Vagina (tissue), 2 donors: Measurements from ENCODE around the gene NUP93. TPM values are rescaled to one million over a fixed set of nuclear protein-coding genes. Genes with fewer than 3 reads are reported as not detected.
"Not testable (repeated sequence)": the region's sequence is repeated elsewhere in the genome, so short reads cannot be mapped to it uniquely, and the experiment has no call there.

Experiments
- DNase-seq, 2 donors: peaks; one replicate each; pipeline ENCODE4 v3.0.0-alpha.2; 2017; ENCODE audit errors: extremely low spot score in 2 of 2
- H3K27ac ChIP-seq: fragments of 200-600 bp; sonication (generic); one replicate; pipeline ENCODE4 v1.5.1; 2019
- H3K27me3 ChIP-seq: fragments of 200-600 bp; sonication (generic); one replicate; pipeline ENCODE4 v1.5.1; 2019
- H3K36me3 ChIP-seq, 2 donors: fragments of 200-600 bp; sonication (generic); one replicate each; pipeline ENCODE4 v1.5.1; 2017 to 2019
- H3K4me1 ChIP-seq: fragments of 200-600 bp; sonication (generic); one replicate; pipeline ENCODE4 v1.5.1; 2019
- H3K4me3 ChIP-seq, 2 donors: fragments of 200-600 bp; sonication (generic); 1 replicate in 1 of 2; 2 replicates in 1 of 2; pipeline ENCODE4 v1.5.1; 2016 to 2019
- H3K9me3 ChIP-seq: fragments of 200-600 bp; sonication (generic); one replicate; pipeline ENCODE4 v1.5.1; 2019
- POLR2A ChIP-seq, 2 donors: fragments of 450-650 bp; IDR thresholded peaks; one replicate each; pipeline ENCODE4 v1.6.1; 2017; ENCODE audit warnings: antibody characterized with exemption in 2 of 2, mild to moderate bottlenecking in 2 of 2, moderate library complexity in 2 of 2
- POLR2AphosphoS5 ChIP-seq, 2 donors: sonication (generic); formaldehyde crosslinking; IDR thresholded peaks; one replicate each; pipeline ENCODE4 v1.9.0; 2017; ENCODE audit warnings: antibody characterized with exemption in 2 of 2, mild to moderate bottlenecking in 2 of 2, low read depth in 1 of 2; ENCODE audit not compliant: insufficient read depth in 1 of 2
- intact Hi-C: fragments of 100-400 bp; cut with DNase I; formaldehyde crosslinking; loops from one replicate; pipeline ENCODE4 v1.15.1; 2023
- total RNA-seq: library from RNA; depleted of rRNA; stranded (reverse); fragments of >200 nt; gene quantifications from one replicate; pipeline ENCODE4 v1.2.3, GENCODE V29; 2016
- TF ChIP-seq, protein P1 (sequence below), 3 experiments: fragments of 450-650 bp in 2 of 3; fragments of 200-600 bp in 1 of 3; sonication (generic) in 1 of 3; IDR thresholded peaks; one replicate each; pipeline ENCODE4 v1.5.1; 2017 to 2019; ENCODE audit warnings: antibody characterized with exemption in 3 of 3, mild to moderate bottlenecking in 2 of 3, moderate library complexity in 2 of 3

NUP93 gene
- total RNA-seq, 1 donor from 2014 or later: 43.7 TPM

DNA sequence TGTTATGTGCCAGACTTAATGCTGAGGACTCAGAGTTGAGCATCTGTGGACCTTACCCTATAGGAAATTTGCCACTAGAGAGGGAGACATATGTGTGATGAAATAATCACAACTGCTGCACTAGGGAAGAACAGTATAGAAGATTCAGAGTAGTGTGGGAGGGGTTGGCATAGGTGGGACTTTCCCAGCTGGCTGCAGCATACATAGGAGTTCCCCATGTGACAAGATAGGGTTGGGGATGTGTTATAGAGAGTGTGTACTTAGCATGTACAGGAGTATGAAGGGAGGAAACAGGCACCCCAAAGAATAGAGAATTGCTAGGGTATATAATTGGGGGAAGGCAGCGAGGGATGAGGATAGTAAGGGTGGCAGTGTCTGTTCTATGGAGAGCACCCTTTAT, 2.9 kb downstream of the NUP93 start:
- Histone ChIP-seq H3K4me1 (peaks cover 19% of the 10 kb centered on the region), H3K27ac (no peak overlapping the region), H3K9me3 (no peaks in the 10 kb centered on the region), H3K27me3 (no peaks in the 10 kb centered on the region), H3K36me3 (no peaks in the 10 kb centered on the region), H3K4me3 (no peak overlapping the region)
- TF ChIP-seq, protein P1, sequence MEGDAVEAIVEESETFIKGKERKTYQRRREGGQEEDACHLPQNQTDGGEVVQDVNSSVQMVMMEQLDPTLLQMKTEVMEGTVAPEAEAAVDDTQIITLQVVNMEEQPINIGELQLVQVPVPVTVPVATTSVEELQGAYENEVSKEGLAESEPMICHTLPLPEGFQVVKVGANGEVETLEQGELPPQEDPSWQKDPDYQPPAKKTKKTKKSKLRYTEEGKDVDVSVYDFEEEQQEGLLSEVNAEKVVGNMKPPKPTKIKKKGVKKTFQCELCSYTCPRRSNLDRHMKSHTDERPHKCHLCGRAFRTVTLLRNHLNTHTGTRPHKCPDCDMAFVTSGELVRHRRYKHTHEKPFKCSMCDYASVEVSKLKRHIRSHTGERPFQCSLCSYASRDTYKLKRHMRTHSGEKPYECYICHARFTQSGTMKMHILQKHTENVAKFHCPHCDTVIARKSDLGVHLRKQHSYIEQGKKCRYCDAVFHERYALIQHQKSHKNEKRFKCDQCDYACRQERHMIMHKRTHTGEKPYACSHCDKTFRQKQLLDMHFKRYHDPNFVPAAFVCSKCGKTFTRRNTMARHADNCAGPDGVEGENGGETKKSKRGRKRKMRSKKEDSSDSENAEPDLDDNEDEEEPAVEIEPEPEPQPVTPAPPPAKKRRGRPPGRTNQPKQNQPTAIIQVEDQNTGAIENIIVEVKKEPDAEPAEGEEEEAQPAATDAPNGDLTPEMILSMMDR (IDR thresholded peaks at IDR 0.05): no peak
- TF ChIP-seq POLR2AphosphoS5 (IDR thresholded peaks at IDR 0.05; ENCODE audit: insufficient read depth in 1 of 2, low read depth in 1 of 2) (no peak), POLR2A (IDR thresholded peaks at IDR 0.05) (no peak)
- intact Hi-C loops: no loop called here
- no peak for DNase-seq

- Histone ChIP-seq H3K36me3 (no peaks in the 10 kb centered on the region), H3K9me3 (no peaks in the 10 kb centered on the region), H3K27ac (no peak overlapping the region), H3K4me3 (no peak overlapping the region), H3K4me1 (peaks cover 8% of the 10 kb centered on the region), H3K27me3 (no peaks in the 10 kb centered on the region)
- no peak for DNase-seq
- TF ChIP-seq POLR2A (IDR thresholded peaks at IDR 0.05) (no peak), POLR2AphosphoS5 (IDR thresholded peaks at IDR 0.05; ENCODE audit: insufficient read depth in 1 of 2, low read depth in 1 of 2) (no peak)
- TF ChIP-seq, protein P1 (IDR thresholded peaks at IDR 0.05): no peak
- intact Hi-C loops: no loop called here
Measured at GRCh38 chr16:56734429-56734828, 4.5 kb downstream of the NUP93 start.

DNA sequence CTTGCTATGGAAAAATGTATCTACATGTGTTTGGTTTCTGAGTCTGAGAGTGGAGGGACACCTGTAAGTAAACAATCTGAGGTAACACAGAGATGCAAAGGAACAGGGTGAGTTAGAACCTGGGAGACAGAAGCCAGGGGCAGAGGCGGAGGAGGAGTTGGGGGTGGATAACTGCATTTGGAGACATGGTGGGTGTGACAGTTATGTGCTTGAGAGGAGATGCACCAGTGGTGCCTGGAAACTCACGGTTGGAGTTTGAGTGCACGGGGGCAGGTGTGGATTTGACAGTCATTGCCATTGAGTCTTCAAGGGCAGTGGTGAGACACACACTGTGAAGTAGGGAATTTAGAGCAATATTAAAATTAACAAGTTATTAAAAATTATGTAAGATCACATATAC, 6.5 kb downstream of the NUP93 start:
- intact Hi-C loops: no loop called here
- H3K9me3 ChIP-seq: no peaks in the 10 kb centered on the region
- no peak overlapping the region for H3K4me3 ChIP-seq
- H3K27me3 ChIP-seq: no peaks in the 10 kb centered on the region
- TF ChIP-seq POLR2AphosphoS5 (IDR thresholded peaks at IDR 0.05; ENCODE audit: insufficient read depth in 1 of 2, low read depth in 1 of 2): no peak
- TF ChIP-seq, protein P1 (IDR thresholded peaks at IDR 0.05): no peak
- no peak for TF ChIP-seq POLR2A (IDR thresholded peaks at IDR 0.05)
- H3K4me1 ChIP-seq: no peaks in the 10 kb centered on the region
- no peaks in the 10 kb centered on the region for H3K36me3 ChIP-seq
- DNase-seq: no peak
- no peak overlapping the region for H3K27ac ChIP-seq

DNA sequence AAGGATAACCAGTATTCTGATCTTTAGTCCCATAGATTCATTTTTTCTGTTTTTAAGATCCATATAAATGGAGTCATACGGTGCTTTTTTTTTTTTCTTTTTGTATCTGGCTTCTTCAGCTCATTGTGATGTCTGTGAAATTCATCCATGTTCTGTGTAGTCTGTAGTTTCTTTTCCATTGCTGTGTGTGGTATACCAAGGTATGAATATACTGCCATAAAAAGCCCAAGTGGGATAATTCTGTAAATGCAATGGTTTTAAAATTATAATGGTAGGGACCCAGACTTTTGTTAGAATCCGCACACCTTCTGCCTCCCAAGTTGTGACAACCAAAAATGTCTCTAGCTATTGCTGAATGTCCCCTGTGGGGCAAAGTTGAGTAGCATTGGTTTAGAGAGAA, 7.6 kb downstream of the NUP93 start:
- no peaks in the 10 kb centered on the region for H3K9me3 ChIP-seq
- H3K4me3 ChIP-seq: no peak overlapping the region
- H3K36me3 ChIP-seq: no peaks in the 10 kb centered on the region
- no peak for DNase-seq
- no peaks in the 10 kb centered on the region for H3K27me3 ChIP-seq
- peaks cover 3% of the 10 kb centered on the region for H3K4me1 ChIP-seq
- no peak overlapping the region for H3K27ac ChIP-seq
- intact Hi-C loops: no loop called here
- TF ChIP-seq, protein P1 (IDR thresholded peaks at IDR 0.05): no peak
- TF ChIP-seq POLR2A (IDR thresholded peaks at IDR 0.05): no peak
- no peak for TF ChIP-seq POLR2AphosphoS5 (IDR thresholded peaks at IDR 0.05; ENCODE audit: insufficient read depth in 1 of 2, low read depth in 1 of 2)

DNA sequence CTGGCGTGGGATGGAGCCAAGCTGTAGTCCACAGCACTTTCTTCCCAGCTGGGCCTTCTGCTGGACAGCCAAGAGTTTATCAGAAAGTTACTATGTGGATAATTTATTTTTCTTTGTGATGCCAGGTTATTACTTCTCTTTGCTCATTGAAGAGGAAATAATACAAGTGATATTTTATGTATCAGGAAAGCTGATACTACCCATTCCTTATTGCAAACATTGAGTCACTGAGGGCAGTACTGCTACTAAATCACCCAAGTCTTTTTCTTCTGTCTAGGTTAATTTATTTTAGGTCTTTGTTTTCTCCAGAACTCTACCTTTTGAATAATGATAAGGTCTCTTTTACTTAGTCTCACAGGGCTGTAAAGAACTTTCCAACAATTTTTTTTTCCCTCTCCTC, 8.3 kb downstream of the NUP93 start:
- H3K4me3 ChIP-seq: no peak overlapping the region
- no peak for TF ChIP-seq POLR2A (IDR thresholded peaks at IDR 0.05)
- TF ChIP-seq POLR2AphosphoS5 (IDR thresholded peaks at IDR 0.05; ENCODE audit: insufficient read depth in 1 of 2, low read depth in 1 of 2): no peak
- TF ChIP-seq, protein P1 (IDR thresholded peaks at IDR 0.05): no peak
- no peaks in the 10 kb centered on the region for H3K36me3 ChIP-seq
- no peaks in the 10 kb centered on the region for H3K9me3 ChIP-seq
- no peak overlapping the region for H3K27ac ChIP-seq
- DNase-seq: no peak
- H3K4me1 ChIP-seq: peaks cover 9% of the 10 kb centered on the region
- intact Hi-C loops: no loop called here
- H3K27me3 ChIP-seq: no peaks in the 10 kb centered on the region

DNA sequence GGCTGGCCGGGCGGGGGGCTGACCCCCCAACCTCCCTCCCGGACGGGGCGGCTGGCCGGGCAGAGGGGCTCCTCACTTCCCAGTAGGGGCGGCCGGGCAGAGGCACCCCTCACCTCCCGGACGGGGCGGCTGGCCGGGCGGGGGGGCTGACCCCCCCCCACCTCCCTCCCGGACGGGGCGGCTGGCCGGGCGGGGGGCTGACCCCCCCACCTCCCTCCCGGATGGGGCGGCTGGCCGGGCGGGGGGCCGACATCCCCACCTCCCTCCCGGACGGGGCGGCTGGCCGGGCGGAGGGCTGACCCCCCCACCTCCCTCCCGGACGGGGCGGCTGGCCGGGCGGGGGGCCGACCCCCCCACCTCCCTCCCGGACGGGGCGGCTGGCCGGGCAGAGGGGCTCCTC, 9.4 kb downstream of the NUP93 start:
- H3K27ac ChIP-seq, H3K27me3 ChIP-seq, H3K9me3 ChIP-seq, DNase-seq, H3K4me3 ChIP-seq, H3K36me3 ChIP-seq, intact Hi-C loops: not testable (repeated sequence)
- peaks cover 15% of the 10 kb centered on the region for H3K4me1 ChIP-seq
